Panc1 (cell line): ENCODE measurements around the gene ARHGAP12. TPM values are rescaled to one million over a fixed set of nuclear protein-coding genes. Genes with fewer than 3 reads are reported as not detected.

Source experiments
- ATAC-seq: fragments of 200-7000 bp; cut with Tn5 transposase; 2 replicates; pipeline ENCODE4 v1.9.1; 2020; ENCODE audit warnings: mild to moderate bottlenecking, moderate library complexity
- BruUV-seq: library from RNA; stranded (reverse); fragments of 400-500 nt; replicated peaks from 2 replicates; lab custom pipeline; 2021; lab: Mats Ljungman, UMichigan
- CTCF ChIA-PET: fragments of 300-600 bp; sonication (Branson Sonifier 250); formaldehyde crosslinking; loops from one replicate; lab custom pipeline; 2022; ENCODE audit warnings: antibody characterized with exemption; lab: Charles Lee
- POLR2A ChIA-PET: fragments of 300-600 bp; sonication (Branson Sonifier 250); formaldehyde crosslinking; loops from one replicate; lab custom pipeline; 2022; ENCODE audit warnings: antibody characterized with exemption; lab: Charles Lee
- DNase-seq: peaks from one replicate; pipeline ENCODE4 v3.0.0-alpha.2; 2010; ENCODE audit warnings: low read depth, low spot score
- H3K27ac ChIP-seq: 2 replicates; pipeline ENCODE4 v1.5.1; 2011; ENCODE audit warnings: mild to moderate bottlenecking, low read length, inconsistent platforms
- H3K27me3 ChIP-seq: fragments of 200-500 bp; sonication (Bioruptor generic); 2 replicates; pipeline ENCODE4 v1.6.0; 2014; ENCODE audit warnings: low read length, inconsistent platforms; ENCODE audit not compliant: control insufficient read depth, insufficient read depth
- H3K36me3 ChIP-seq: fragments of 200-500 bp; sonication (Bioruptor generic); 2 replicates; pipeline ENCODE4 v1.5.1; 2014; ENCODE audit warnings: inconsistent platforms, mild to moderate bottlenecking, low read length, moderate library complexity; ENCODE audit not compliant: control insufficient read depth, insufficient read depth
- H3K4me1 ChIP-seq: 2 replicates; pipeline ENCODE4 v1.5.1; 2011; ENCODE audit warnings: inconsistent platforms, mild to moderate bottlenecking, low read length, moderate library complexity; ENCODE audit not compliant: control insufficient read depth, insufficient read depth
- H3K4me3 ChIP-seq, 2 experiments: 2 replicates each; pipeline ENCODE4 v1.5.1; 2011 to 2012; ENCODE audit warnings: low read depth in 2 of 2, low read length in 2 of 2, mild to moderate bottlenecking in 2 of 2, inconsistent platforms in 1 of 2, moderate library complexity in 1 of 2
- H3K9me3 ChIP-seq: fragments of 200-500 bp; sonication (Bioruptor generic); 2 replicates; pipeline ENCODE4 v1.5.1; 2014; ENCODE audit warnings: low read depth, mild to moderate bottlenecking, inconsistent platforms, low read length, moderate library complexity; ENCODE audit not compliant: control insufficient read depth, insufficient read depth
- CTCF ChIP-seq: fragments of 450-650 bp; IDR thresholded peaks from 2 replicates; pipeline ENCODE4 v1.5.1; 2017; ENCODE audit warnings: mild to moderate bottlenecking
- POLR2AphosphoS5 ChIP-seq: IDR thresholded peaks from 2 replicates; pipeline ENCODE4 v1.6.1; 2012; ENCODE audit warnings: mild to moderate bottlenecking, low read depth, low read length, moderate library complexity
- SIN3A ChIP-seq: IDR thresholded peaks from 2 replicates; pipeline ENCODE4 v1.6.1; 2012; ENCODE audit warnings: low read depth, mild to moderate bottlenecking, low read length, moderate library complexity, borderline replicate concordance; ENCODE audit not compliant: insufficient read depth
- TCF7L2 ChIP-seq: IDR thresholded peaks from 2 replicates; pipeline ENCODE4 v1.6.1; 2011; ENCODE audit warnings: mild to moderate bottlenecking, low read depth, low read length, inconsistent platforms
- in situ Hi-C: cut with HindIII; loops from 2 replicates; pipeline ENCODE4 v1.10.0; 2016; ENCODE audit warnings: low sequenced_read_pairs, low pct_unique_long_range_greater_than_20kb
- intact Hi-C: fragments of 100-400 bp; cut with micrococcal nuclease; formaldehyde crosslinking; loops from one replicate; pipeline ENCODE4 v1.10.0; 2022; ENCODE audit not compliant: unreplicated experiment
- total RNA-seq: library from RNA; stranded (reverse); gene quantifications from one replicate; pipeline ENCODE4 v1.2.1, GENCODE V29; 2021; ENCODE audit not compliant: unreplicated experiment
- TF ChIP-seq, protein P1 (sequence below), 2 experiments: IDR thresholded peaks; 2 replicates each; pipeline ENCODE4 v1.6.1; 2011 to 2012; ENCODE audit warnings: low read depth in 2 of 2, control low read depth in 1 of 2, low read length in 1 of 2, mild to moderate bottlenecking in 1 of 2, moderate library complexity in 1 of 2; ENCODE audit not compliant: insufficient read depth in 1 of 2

Gene ARHGAP12
- total RNA-seq, 1 experiment from 2014 or later = 22.9 TPM

DNA sequence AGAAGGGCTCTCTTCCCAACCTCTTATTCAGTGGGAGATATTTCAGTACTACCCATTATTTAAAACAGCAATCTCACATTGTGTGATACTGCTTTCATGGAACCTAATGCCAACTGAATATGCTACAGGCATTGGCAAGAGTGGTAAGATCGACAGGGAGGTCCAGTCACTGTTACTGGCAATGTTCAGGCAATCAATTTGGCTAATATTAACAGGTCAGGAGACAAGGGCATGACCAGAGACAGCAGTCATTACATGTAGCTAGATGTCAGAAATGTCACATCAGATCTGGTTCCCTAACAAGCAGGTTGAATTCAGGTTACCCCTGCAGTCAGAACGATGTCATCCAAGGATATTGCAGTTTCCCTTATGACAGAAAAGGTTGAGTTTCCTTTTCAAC is 129.4 kb downstream of the ARHGAP12 start:
- TF ChIP-seq TCF7L2 = no peak
- TF ChIP-seq, protein P1, sequence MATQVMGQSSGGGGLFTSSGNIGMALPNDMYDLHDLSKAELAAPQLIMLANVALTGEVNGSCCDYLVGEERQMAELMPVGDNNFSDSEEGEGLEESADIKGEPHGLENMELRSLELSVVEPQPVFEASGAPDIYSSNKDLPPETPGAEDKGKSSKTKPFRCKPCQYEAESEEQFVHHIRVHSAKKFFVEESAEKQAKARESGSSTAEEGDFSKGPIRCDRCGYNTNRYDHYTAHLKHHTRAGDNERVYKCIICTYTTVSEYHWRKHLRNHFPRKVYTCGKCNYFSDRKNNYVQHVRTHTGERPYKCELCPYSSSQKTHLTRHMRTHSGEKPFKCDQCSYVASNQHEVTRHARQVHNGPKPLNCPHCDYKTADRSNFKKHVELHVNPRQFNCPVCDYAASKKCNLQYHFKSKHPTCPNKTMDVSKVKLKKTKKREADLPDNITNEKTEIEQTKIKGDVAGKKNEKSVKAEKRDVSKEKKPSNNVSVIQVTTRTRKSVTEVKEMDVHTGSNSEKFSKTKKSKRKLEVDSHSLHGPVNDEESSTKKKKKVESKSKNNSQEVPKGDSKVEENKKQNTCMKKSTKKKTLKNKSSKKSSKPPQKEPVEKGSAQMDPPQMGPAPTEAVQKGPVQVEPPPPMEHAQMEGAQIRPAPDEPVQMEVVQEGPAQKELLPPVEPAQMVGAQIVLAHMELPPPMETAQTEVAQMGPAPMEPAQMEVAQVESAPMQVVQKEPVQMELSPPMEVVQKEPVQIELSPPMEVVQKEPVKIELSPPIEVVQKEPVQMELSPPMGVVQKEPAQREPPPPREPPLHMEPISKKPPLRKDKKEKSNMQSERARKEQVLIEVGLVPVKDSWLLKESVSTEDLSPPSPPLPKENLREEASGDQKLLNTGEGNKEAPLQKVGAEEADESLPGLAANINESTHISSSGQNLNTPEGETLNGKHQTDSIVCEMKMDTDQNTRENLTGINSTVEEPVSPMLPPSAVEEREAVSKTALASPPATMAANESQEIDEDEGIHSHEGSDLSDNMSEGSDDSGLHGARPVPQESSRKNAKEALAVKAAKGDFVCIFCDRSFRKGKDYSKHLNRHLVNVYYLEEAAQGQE (IDR thresholded peaks at IDR 0.05; ENCODE audit: insufficient read depth in 1 of 2, low read depth in 2 of 2, low read length in 1 of 2) = no peak
- TF ChIP-seq POLR2AphosphoS5 = no peak
- no peak for TF ChIP-seq SIN3A
- TF ChIP-seq CTCF = no peak
- no peaks in the 10 kb centered on the region for H3K27me3 ChIP-seq
- in situ Hi-C loops = no loop called here
- ChIA-PET CTCF (no interaction called here), POLR2A (no interaction called here)
- H3K9me3 ChIP-seq = no peaks in the 10 kb centered on the region
- ATAC-seq (no peak), DNase-seq (no peak)
- no peak overlapping the region for H3K4me3 ChIP-seq
- BruUV-seq = no TSS peak
- H3K36me3 ChIP-seq = 0 out of 2 replicates have a peak, but pooled peaks cover 3% of the 10 kb centered on the region
- intact Hi-C loops = no loop called here
- H3K4me1 ChIP-seq = no peaks in the 10 kb centered on the region
- no peak overlapping the region for H3K27ac ChIP-seq

- no peak for DNase-seq
- Histone ChIP-seq H3K9me3 (peaks cover 3% of the 10 kb centered on the region; the same call in 1 of the 2 replicates), H3K4me3 (no peak overlapping the region), H3K27ac (no peak overlapping the region), H3K4me1 (no peaks in the 10 kb centered on the region), H3K36me3 (no peaks in the 10 kb centered on the region), H3K27me3 (no peaks in the 10 kb centered on the region)
- in situ Hi-C loops (no loop called here), intact Hi-C loops (no loop called here)
- ChIA-PET CTCF (no interaction called here), POLR2A (no interaction called here)
- no peak for TF ChIP-seq TCF7L2
- TF ChIP-seq, protein P1 (IDR thresholded peaks at IDR 0.05; ENCODE audit: insufficient read depth in 1 of 2, low read depth in 2 of 2, low read length in 1 of 2) = no peak
- TF ChIP-seq POLR2AphosphoS5 = no peak
- TF ChIP-seq SIN3A = no peak
- no peak for TF ChIP-seq CTCF
- no peak for ATAC-seq
- no TSS peak for BruUV-seq
Measured at GRCh38 chr10:31792745-31793144, 135.9 kb downstream of the ARHGAP12 start.
